Hepatocyte (in vitro differentiated cells): ENCODE results near the gene ZNF221. TPM values are rescaled to one million over a fixed set of nuclear protein-coding genes. Genes with fewer than 3 reads are reported as not detected.

ENCODE experiments used
- DNase-seq: peaks from one replicate; pipeline ENCODE4 v3.0.0-alpha.2; 2016; ENCODE audit warnings: low spot score
- H2AFZ ChIP-seq: fragments of 200-600 bp; sonication (generic); 2 replicates; pipeline ENCODE4 v1.6.0; 2016; ENCODE audit warnings: antibody characterized with exemption, mild to moderate bottlenecking
- H3K27ac ChIP-seq: fragments of 200-600 bp; sonication (generic); 2 replicates; pipeline ENCODE4 v1.5.1; 2016; ENCODE audit warnings: mild to moderate bottlenecking
- H3K27me3 ChIP-seq: fragments of 200-600 bp; sonication (generic); 2 replicates; pipeline ENCODE4 v1.6.1; 2016
- H3K36me3 ChIP-seq: fragments of 200-600 bp; sonication (generic); replicated peaks from 2 replicates; pipeline ENCODE4 v1.5.1; 2016; ENCODE audit warnings: low read depth; ENCODE audit not compliant: insufficient read depth
- H3K4me1 ChIP-seq: fragments of 200-600 bp; sonication (generic); 2 replicates; pipeline ENCODE4 v1.5.1; 2016; ENCODE audit warnings: mild to moderate bottlenecking, moderate library complexity; ENCODE audit not compliant: insufficient read depth
- H3K4me2 ChIP-seq: fragments of 200-600 bp; sonication (generic); 2 replicates; pipeline ENCODE4 v1.6.0; 2016
- H3K4me3 ChIP-seq: fragments of 200-600 bp; sonication (generic); 2 replicates; pipeline ENCODE4 v1.5.1; 2016; ENCODE audit warnings: mild to moderate bottlenecking
- H3K79me2 ChIP-seq: fragments of 200-600 bp; sonication (generic); 2 replicates; pipeline ENCODE4 v1.6.0; 2017; ENCODE audit warnings: mild to moderate bottlenecking
- H3K9me2 ChIP-seq: fragments of 200-600 bp; sonication (generic); replicated peaks from 2 replicates; pipeline ENCODE4 v1.6.0; 2017; ENCODE audit warnings: mild to moderate bottlenecking; ENCODE audit not compliant: insufficient read depth
- H3K9me3 ChIP-seq: fragments of 200-600 bp; sonication (generic); 2 replicates; pipeline ENCODE4 v1.5.1; 2016; ENCODE audit warnings: low read depth, mild to moderate bottlenecking
- H4K20me1 ChIP-seq: fragments of 200-600 bp; sonication (generic); 2 replicates; pipeline ENCODE4 v1.6.0; 2016; ENCODE audit warnings: mild to moderate bottlenecking; ENCODE audit not compliant: insufficient read depth, poor library complexity, severe bottlenecking
- EZH2 ChIP-seq: fragments of 200-600 bp; sonication (generic); IDR thresholded peaks from 2 replicates; pipeline ENCODE4 v1.6.1; 2016; ENCODE audit warnings: antibody characterized with exemption, mild to moderate bottlenecking, borderline replicate concordance
- EZH2phosphoT487 ChIP-seq: fragments of 200-600 bp; sonication (generic); IDR thresholded peaks from one replicate; pipeline ENCODE4 v1.6.1; 2018; ENCODE audit warnings: antibody characterized with exemption, mild to moderate bottlenecking, low read depth, moderate library complexity; ENCODE audit not compliant: unreplicated experiment, severe bottlenecking
- WGBS: methylation state at CpG from one replicate; pipeline ENCODE4 v1.1.6; 2016; ENCODE audit warnings: low lambda C conversion rate; ENCODE audit errors: missing lambda C conversion rate; 5-methylcytosine and 5-hydroxymethylcytosine counted together
- polyA plus RNA-seq: library from polyadenylated mRNA; unstranded; fragments of >200 nt; fragmentation: Nextera tagmentation; extraction: Ambion mirVana; gene quantifications from 2 replicates; pipeline ENCODE4 v1.2.1, GENCODE V29; 2016
- total RNA-seq: library from RNA; depleted of rRNA; stranded (reverse); fragments of >200 nt; gene quantifications from 2 replicates; pipeline ENCODE4 v1.2.3, GENCODE V29; 2014
- TF ChIP-seq, protein P1 (sequence below): fragments of 200-600 bp; sonication (generic); IDR thresholded peaks from 2 replicates; pipeline ENCODE4 v1.5.1; 2016; ENCODE audit warnings: antibody characterized with exemption, mild to moderate bottlenecking; ENCODE audit not compliant: poor library complexity

ZNF221 gene
- total and polyA plus RNA-seq, 2 experiments from 2014 or later = 1.1 to 7.1 TPM

DNA sequence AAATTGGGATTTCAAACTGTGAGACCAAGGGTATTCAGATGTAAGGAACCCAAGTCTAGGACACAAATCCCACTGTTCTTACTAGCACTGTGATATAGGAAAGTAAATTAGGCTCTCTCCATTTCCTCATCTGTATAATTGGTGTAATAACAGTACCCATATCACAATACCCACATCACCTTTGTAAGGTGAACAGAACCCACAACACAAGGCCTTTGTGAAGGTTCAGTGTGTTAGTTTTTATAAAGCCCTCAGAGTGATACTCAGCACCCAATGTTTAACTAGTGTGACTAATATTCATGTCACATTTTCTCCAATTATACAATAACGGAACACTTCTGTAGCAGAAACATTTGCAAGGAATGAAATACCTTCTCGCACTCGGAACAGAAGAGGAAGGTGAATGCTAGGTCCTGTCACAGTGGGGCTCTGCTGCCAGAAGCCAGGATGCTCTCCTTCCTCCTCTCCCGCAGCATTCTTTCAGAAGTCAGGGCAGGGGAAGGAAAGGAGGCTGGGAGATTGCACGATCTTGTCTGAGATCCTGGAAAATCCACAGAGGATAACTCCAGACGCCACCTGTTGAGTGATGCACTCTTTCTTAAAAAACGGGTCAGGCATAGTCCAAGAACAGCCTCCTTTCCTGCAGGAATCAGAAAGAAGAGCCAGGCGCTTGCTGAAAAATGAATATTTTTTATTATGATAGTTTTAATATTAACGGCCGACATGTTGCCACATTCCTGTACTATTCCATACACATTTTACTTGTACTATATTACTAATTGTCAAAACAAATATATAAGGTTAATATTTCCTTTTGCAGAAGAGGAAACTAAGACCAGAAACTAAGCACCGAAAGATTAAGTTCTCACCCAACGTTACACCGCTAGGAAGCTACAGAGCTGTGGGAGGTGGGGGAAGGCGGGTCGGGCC lies 16.7 kb upstream of the ZNF221 start:
- no peaks in the 10 kb centered on the region for H3K36me3 ChIP-seq
- peak overlapping the region; percentile 92 for H2AFZ ChIP-seq
- TF ChIP-seq EZH2 (no peak), EZH2phosphoT487 (no peak)
- TF ChIP-seq, protein P1, sequence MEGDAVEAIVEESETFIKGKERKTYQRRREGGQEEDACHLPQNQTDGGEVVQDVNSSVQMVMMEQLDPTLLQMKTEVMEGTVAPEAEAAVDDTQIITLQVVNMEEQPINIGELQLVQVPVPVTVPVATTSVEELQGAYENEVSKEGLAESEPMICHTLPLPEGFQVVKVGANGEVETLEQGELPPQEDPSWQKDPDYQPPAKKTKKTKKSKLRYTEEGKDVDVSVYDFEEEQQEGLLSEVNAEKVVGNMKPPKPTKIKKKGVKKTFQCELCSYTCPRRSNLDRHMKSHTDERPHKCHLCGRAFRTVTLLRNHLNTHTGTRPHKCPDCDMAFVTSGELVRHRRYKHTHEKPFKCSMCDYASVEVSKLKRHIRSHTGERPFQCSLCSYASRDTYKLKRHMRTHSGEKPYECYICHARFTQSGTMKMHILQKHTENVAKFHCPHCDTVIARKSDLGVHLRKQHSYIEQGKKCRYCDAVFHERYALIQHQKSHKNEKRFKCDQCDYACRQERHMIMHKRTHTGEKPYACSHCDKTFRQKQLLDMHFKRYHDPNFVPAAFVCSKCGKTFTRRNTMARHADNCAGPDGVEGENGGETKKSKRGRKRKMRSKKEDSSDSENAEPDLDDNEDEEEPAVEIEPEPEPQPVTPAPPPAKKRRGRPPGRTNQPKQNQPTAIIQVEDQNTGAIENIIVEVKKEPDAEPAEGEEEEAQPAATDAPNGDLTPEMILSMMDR = no peak
- H3K4me1 ChIP-seq = peaks cover 9% of the 10 kb centered on the region
- no peaks in the 10 kb centered on the region for H4K20me1 ChIP-seq
- H3K27me3 ChIP-seq = no peaks in the 10 kb centered on the region
- H3K27ac ChIP-seq = peak overlapping the region; percentile 87
- peaks cover 22% of the 10 kb centered on the region for H3K79me2 ChIP-seq
- H3K9me2 ChIP-seq = no peaks in the 10 kb centered on the region
- peak overlapping the region; percentile 56 for H3K4me3 ChIP-seq
- H3K9me3 ChIP-seq = no peaks in the 10 kb centered on the region
- peak; percentile 9 for DNase-seq
- peak overlapping the region; percentile 83 for H3K4me2 ChIP-seq
- 17% methylated on average over 15 of the region's 15 CpGs for WGBS

DNA sequence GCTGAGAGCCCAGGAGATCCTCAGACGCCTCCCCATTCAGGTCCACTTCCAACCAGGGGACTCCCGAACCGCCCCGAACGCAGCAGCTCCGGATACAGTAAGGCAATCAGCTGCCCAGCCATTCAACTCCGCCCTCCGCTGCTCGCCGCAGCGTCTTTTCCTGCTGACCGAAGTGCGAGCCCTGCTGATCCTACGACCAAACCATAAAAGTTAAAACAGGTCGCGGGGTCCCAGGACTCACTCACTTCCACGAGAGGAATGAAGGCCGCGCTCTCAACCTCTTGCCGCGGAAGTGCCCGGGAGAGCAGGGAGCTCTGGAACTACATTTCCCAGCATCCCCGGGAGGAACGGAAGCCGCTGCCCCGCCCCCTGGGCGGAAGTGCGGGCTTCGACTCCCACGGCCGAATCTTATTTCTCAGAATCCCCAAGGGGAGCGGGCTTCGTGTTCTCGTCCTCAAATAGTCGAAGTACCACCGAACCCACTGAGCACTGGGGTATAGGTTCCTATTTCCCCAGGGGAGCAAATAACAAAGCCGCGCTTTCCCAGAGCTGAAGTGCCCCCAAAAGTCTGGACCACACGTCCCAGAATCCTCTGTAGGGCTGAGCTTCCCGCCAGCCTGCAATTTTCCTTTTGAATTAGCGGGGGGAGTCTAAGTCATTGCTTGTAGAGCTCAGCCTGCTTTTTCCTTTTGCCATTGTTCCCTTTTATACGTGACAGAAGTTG lies 15.9 kb upstream of the ZNF221 start, which contains the start of gene ZNF45:
Gene ZNF45, minus strand, starts transcription at position 298 of the 724 bp plus-strand sequence. CDS start 13,097 bp downstream, outside the sequence.
- Histone ChIP-seq H3K9me2 (no peaks in the 10 kb centered on the region), H3K27me3 (no peaks in the 10 kb centered on the region), H2AFZ (peak within 1 kb of the TSS; percentile 92), H3K79me2 (peaks cover 22% of the 10 kb centered on the region), H3K36me3 (no peaks in the 10 kb centered on the region), H4K20me1 (no peaks in the 10 kb centered on the region), H3K4me3 (peak within 1 kb of the TSS; percentile 56), H3K4me1 (peaks cover 9% of the 10 kb centered on the region), H3K9me3 (no peaks in the 10 kb centered on the region), H3K4me2 (peak within 1 kb of the TSS; percentile 83), H3K27ac (peak within 1 kb of the TSS; percentile 87)
- under 1% methylated on average over 40 of the region's 42 CpGs for WGBS
- TF ChIP-seq EZH2 (no peak), EZH2phosphoT487 (no peak)
- TF ChIP-seq, protein P1 = no peak
- peak; percentile 93 for DNase-seq

DNA sequence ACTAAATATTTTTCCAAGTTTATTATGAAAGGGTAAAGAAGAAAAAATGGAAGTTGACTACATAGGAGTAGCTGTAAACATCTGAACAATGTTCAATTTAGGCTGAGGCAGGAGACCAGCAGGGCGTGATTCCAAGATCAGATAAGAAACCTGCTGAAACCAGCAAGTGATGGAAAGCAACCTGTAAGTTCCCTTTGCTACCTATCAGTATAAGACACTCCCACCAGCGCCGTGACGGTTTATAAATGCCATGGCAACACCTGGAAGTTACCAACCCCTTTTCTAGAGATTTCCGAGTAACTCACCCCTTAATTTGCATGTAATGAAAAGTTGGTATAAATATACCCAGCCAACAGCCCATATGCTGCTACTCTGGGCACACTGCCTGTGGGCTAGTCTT lies 14.8 kb upstream of the ZNF221 start:
- H3K27ac ChIP-seq = no peak overlapping the region
- peaks cover 9% of the 10 kb centered on the region for H3K4me1 ChIP-seq
- no peaks in the 10 kb centered on the region for H3K27me3 ChIP-seq
- WGBS = 70% methylated on average over 5 of the region's 5 CpGs
- no peak for DNase-seq
- H3K4me2 ChIP-seq = peak overlapping the region; percentile 83
- no peaks in the 10 kb centered on the region for H3K9me2 ChIP-seq
- TF ChIP-seq, protein P1 = no peak
- TF ChIP-seq EZH2phosphoT487 = no peak
- TF ChIP-seq EZH2 = no peak
- no peak overlapping the region for H2AFZ ChIP-seq
- H3K36me3 ChIP-seq = no peaks in the 10 kb centered on the region
- no peaks in the 10 kb centered on the region for H3K9me3 ChIP-seq
- peaks cover 22% of the 10 kb centered on the region for H3K79me2 ChIP-seq
- H3K4me3 ChIP-seq = no peak overlapping the region
- no peaks in the 10 kb centered on the region for H4K20me1 ChIP-seq
